ENCODE data around the gene TPSAB1. TPM values are rescaled to one million over a fixed set of nuclear protein-coding genes. Genes with fewer than 3 reads are reported as not detected.

Gene TPSAB1
- total RNA-seq, 1 donor from 2014 or later = not detected

- DNase-seq (ENCODE audit: low read depth, low spot score) = no peak
Observed at GRCh38 chr16:1283996-1284616, 43.6 kb downstream of the TPSAB1 start.

GRCh38 chr16:1285669-1286512 lies 45.4 kb downstream of the TPSAB1 start:
- DNase-seq (ENCODE audit: low read depth, low spot score) = no peak

GRCh38 chr16:1286513-1287094 lies 46.1 kb downstream of the TPSAB1 start:
- DNase-seq (ENCODE audit: low read depth, low spot score) = no peak

- no peak for DNase-seq (ENCODE audit: low read depth, low spot score)
Observed at GRCh38 chr16:1287982-1288670, 47.6 kb downstream of the TPSAB1 start.

- no peak for DNase-seq (ENCODE audit: low read depth, low spot score)
Observed at GRCh38 chr16:1288813-1289476, 48.4 kb downstream of the TPSAB1 start.

- no peak for DNase-seq (ENCODE audit: low read depth, low spot score)
Observed at GRCh38 chr16:1289477-1289866, 49.0 kb downstream of the TPSAB1 start.

- no peak for DNase-seq (ENCODE audit: low read depth, low spot score)
Observed at GRCh38 chr16:1290063-1290501, 49.6 kb downstream of the TPSAB1 start.

- no peak for DNase-seq (ENCODE audit: low read depth, low spot score)
Observed at GRCh38 chr16:1290860-1291575, 50.5 kb downstream of the TPSAB1 start.

- DNase-seq (ENCODE audit: low read depth, low spot score) = no peak
Observed at GRCh38 chr16:1291576-1291974, 51.1 kb downstream of the TPSAB1 start.

Other genes starting within 250 kb of the TPSAB1 start
- gene SSTR5, start 168.0 kb upstream of the TPSAB1 start, total RNA-seq = 0.07 TPM in 1 of 2 replicates, not detected in the other
- gene C1QTNF8, start 144.5 kb upstream of the TPSAB1 start, total RNA-seq = not detected in 2 replicates
- 0.07 TPM in 1 of 2 replicates, not detected in the other for gene CACNA1H, start 87.6 kb upstream of the TPSAB1 start, total RNA-seq
- not detected in 2 replicates for gene TPSG1, start 15.4 kb upstream of the TPSAB1 start, total RNA-seq
- gene TPSB2, start 10.5 kb upstream of the TPSAB1 start, total RNA-seq = not detected in 2 replicates
- not detected in 2 replicates for gene TPSD1, start 15.4 kb downstream of the TPSAB1 start, total RNA-seq
- 59.1 and 88.7 TPM in 2 replicates for gene UBE2I, start 68.9 kb downstream of the TPSAB1 start, total RNA-seq
- 0.46 and 0.53 TPM in 2 replicates for gene BAIAP3, start 92.9 kb downstream of the TPSAB1 start, total RNA-seq
- 90.7 and 93.8 TPM in 2 replicates for gene TSR3, start 111.2 kb downstream of the TPSAB1 start, total RNA-seq
- 27.0 and 27.5 TPM in 2 replicates for gene GNPTG, start 111.2 kb downstream of the TPSAB1 start, total RNA-seq
- 9.2 and 12.0 TPM in 2 replicates for gene UNKL, start 174.0 kb downstream of the TPSAB1 start, total RNA-seq
- 21.8 and 22.4 TPM in 2 replicates for gene UQCC4, start 180.0 kb downstream of the TPSAB1 start, total RNA-seq
- gene PERCC1, start 190.4 kb downstream of the TPSAB1 start, total RNA-seq = not detected in 2 replicates
- gene CCDC154, start 203.9 kb downstream of the TPSAB1 start, total RNA-seq = 0.11 and 0.13 TPM in 2 replicates
- 48.3 and 73.8 TPM in 2 replicates for gene CLCN7, start 234.3 kb downstream of the TPSAB1 start, total RNA-seq
- not detected in 2 replicates for gene PTX4, start 248.2 kb downstream of the TPSAB1 start, total RNA-seq